Coronary artery (tissue), 2 donors: ENCODE results near the gene USP32.

Source experiments
- DNase-seq: peaks from one replicate; pipeline ENCODE4 v3.0.0-alpha.2; 2017; ENCODE audit warnings: low spot score
- H3K27ac ChIP-seq, 2 donors: fragments of 200-600 bp; sonication (generic); one replicate each; pipeline ENCODE4 v1.5.1; 2016 to 2019
- H3K4me3 ChIP-seq: fragments of 200-600 bp; sonication (generic); 2 replicates; pipeline ENCODE4 v1.5.1; 2016; ENCODE audit warnings: mild to moderate bottlenecking, moderate library complexity
- CTCF ChIP-seq: fragments of 200-600 bp; sonication (generic); IDR thresholded peaks from one replicate; pipeline ENCODE4 v1.5.1; 2019; ENCODE audit warnings: antibody characterized with exemption

USP32 gene

DNA sequence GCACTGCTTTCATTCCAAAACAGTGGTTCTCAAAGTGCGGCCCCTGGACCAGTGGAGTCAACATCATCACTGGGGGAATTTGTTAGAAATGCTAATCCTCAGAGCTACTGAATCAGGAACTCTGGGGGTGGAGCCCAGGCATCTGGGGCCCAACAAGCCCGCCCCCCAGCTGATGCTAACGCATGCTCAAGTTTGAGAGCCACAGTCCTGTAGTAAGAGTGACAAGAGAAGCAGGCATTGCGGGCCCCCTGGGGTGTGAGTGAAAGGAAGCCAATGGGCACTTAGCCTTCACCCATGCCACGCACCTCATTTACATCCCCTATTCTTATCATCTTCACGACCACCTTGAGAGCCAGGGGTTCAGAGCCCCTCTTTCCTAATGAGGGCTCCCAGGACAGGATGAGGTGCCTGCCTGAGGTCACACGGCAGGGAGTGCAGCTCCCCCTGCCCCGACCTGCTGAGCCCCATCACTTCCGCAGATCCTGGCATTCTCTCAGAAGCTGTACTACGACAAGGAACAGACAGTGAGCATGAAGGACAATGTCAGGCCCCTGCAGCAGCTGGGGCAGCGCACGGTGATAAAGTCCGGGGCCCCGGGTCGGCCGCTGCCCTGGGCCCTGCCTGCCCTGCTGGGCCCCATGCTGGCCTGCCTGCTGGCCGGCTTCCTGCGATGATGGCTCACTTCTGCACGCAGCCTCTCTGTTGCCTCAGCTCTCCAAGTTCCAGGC, 233.0 kb downstream of the USP32 start:
- DNase-seq: no peak

GRCh38 chr17:60157487-60158040, 234.4 kb downstream of the USP32 start:
- Histone ChIP-seq H3K27ac (no peak overlapping the region), H3K4me3 (no peak overlapping the region)
- no peak for TF ChIP-seq CTCF
- DNase-seq: no peak

More for the DNA sequence above, 233.0 kb downstream of the USP32 start:
- TF ChIP-seq CTCF: no peak
- no peak overlapping the region for H3K4me3 ChIP-seq
- no peak overlapping the region for H3K27ac ChIP-seq

GRCh38 chr17:60156746-60157145, 235.2 kb downstream of the USP32 start:
- no peak for TF ChIP-seq CTCF
- no peak for DNase-seq
- Histone ChIP-seq H3K4me3 (no peak overlapping the region), H3K27ac (no peak overlapping the region)

- Histone ChIP-seq H3K27ac (no peak overlapping the region), H3K4me3 (no peak overlapping the region)
- DNase-seq: no peak
- TF ChIP-seq CTCF: no peak
These were observed 236.1 kb downstream of the USP32 start for GRCh38 chr17:60155815-60156214.

DNA sequence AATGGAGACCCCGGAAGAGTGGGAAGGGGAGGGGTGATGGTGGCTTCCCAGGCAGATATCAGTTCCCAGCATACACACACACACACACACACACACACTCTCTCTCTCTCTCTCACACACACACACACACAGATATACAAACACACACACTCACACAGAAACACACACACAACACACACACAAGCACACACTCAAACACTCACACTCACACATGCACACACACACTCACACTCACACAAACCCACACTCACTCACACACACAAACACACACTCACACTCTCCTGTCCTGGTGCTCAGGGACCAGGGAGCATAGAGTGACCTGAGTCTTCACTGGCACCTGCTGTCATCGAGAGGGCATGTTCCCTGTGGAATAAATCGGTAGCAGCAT, 236.5 kb downstream of the USP32 start:
- Histone ChIP-seq H3K4me3 (no peak overlapping the region), H3K27ac (no peak overlapping the region)
- TF ChIP-seq CTCF: no peak
- DNase-seq: no peak

- DNase-seq: no peak
- Histone ChIP-seq H3K27ac (no peak overlapping the region), H3K4me3 (no peak overlapping the region)
- TF ChIP-seq CTCF: no peak
These were observed 237.1 kb downstream of the USP32 start for GRCh38 chr17:60154616-60155426.
